Hepatocyte (in vitro differentiated cells): Measurements from ENCODE around the gene DPCD. TPM values are rescaled to one million over a fixed set of nuclear protein-coding genes. Genes with fewer than 3 reads are reported as not detected.
A peak's percentile ranks its signal among the peaks of the same experiment; 100 is the strongest.

Experiments used
- DNase-seq: peaks from one replicate; pipeline ENCODE4 v3.0.0-alpha.2; 2016; ENCODE audit warnings: low spot score
- H2AFZ ChIP-seq: fragments of 200-600 bp; sonication (generic); 2 replicates; pipeline ENCODE4 v1.6.0; 2016; ENCODE audit warnings: antibody characterized with exemption, mild to moderate bottlenecking
- H3K27ac ChIP-seq: fragments of 200-600 bp; sonication (generic); 2 replicates; pipeline ENCODE4 v1.5.1; 2016; ENCODE audit warnings: mild to moderate bottlenecking
- H3K27me3 ChIP-seq: fragments of 200-600 bp; sonication (generic); 2 replicates; pipeline ENCODE4 v1.6.1; 2016
- H3K36me3 ChIP-seq: fragments of 200-600 bp; sonication (generic); replicated peaks from 2 replicates; pipeline ENCODE4 v1.5.1; 2016; ENCODE audit warnings: low read depth; ENCODE audit not compliant: insufficient read depth
- H3K4me1 ChIP-seq: fragments of 200-600 bp; sonication (generic); 2 replicates; pipeline ENCODE4 v1.5.1; 2016; ENCODE audit warnings: mild to moderate bottlenecking, moderate library complexity; ENCODE audit not compliant: insufficient read depth
- H3K4me2 ChIP-seq: fragments of 200-600 bp; sonication (generic); 2 replicates; pipeline ENCODE4 v1.6.0; 2016
- H3K4me3 ChIP-seq: fragments of 200-600 bp; sonication (generic); 2 replicates; pipeline ENCODE4 v1.5.1; 2016; ENCODE audit warnings: mild to moderate bottlenecking
- H3K79me2 ChIP-seq: fragments of 200-600 bp; sonication (generic); 2 replicates; pipeline ENCODE4 v1.6.0; 2017; ENCODE audit warnings: mild to moderate bottlenecking
- H3K9me2 ChIP-seq: fragments of 200-600 bp; sonication (generic); replicated peaks from 2 replicates; pipeline ENCODE4 v1.6.0; 2017; ENCODE audit warnings: mild to moderate bottlenecking; ENCODE audit not compliant: insufficient read depth
- H3K9me3 ChIP-seq: fragments of 200-600 bp; sonication (generic); 2 replicates; pipeline ENCODE4 v1.5.1; 2016; ENCODE audit warnings: low read depth, mild to moderate bottlenecking
- H4K20me1 ChIP-seq: fragments of 200-600 bp; sonication (generic); 2 replicates; pipeline ENCODE4 v1.6.0; 2016; ENCODE audit warnings: mild to moderate bottlenecking; ENCODE audit not compliant: insufficient read depth, poor library complexity, severe bottlenecking
- EZH2 ChIP-seq: fragments of 200-600 bp; sonication (generic); IDR thresholded peaks from 2 replicates; pipeline ENCODE4 v1.6.1; 2016; ENCODE audit warnings: antibody characterized with exemption, mild to moderate bottlenecking, borderline replicate concordance
- EZH2phosphoT487 ChIP-seq: fragments of 200-600 bp; sonication (generic); IDR thresholded peaks from one replicate; pipeline ENCODE4 v1.6.1; 2018; ENCODE audit warnings: antibody characterized with exemption, mild to moderate bottlenecking, low read depth, moderate library complexity; ENCODE audit not compliant: unreplicated experiment, severe bottlenecking
- WGBS: methylation state at CpG from one replicate; pipeline ENCODE4 v1.1.6; 2016; ENCODE audit warnings: low lambda C conversion rate; ENCODE audit errors: missing lambda C conversion rate; 5-methylcytosine and 5-hydroxymethylcytosine counted together
- polyA plus RNA-seq: library from polyadenylated mRNA; unstranded; fragments of >200 nt; fragmentation: Nextera tagmentation; extraction: Ambion mirVana; gene quantifications from 2 replicates; pipeline ENCODE4 v1.2.1, GENCODE V29; 2016
- total RNA-seq: library from RNA; depleted of rRNA; stranded (reverse); fragments of >200 nt; gene quantifications from 2 replicates; pipeline ENCODE4 v1.2.3, GENCODE V29; 2014
- TF ChIP-seq, protein P1 (sequence below): fragments of 200-600 bp; sonication (generic); IDR thresholded peaks from 2 replicates; pipeline ENCODE4 v1.5.1; 2016; ENCODE audit warnings: antibody characterized with exemption, mild to moderate bottlenecking; ENCODE audit not compliant: poor library complexity

DPCD gene
- 24.8 and 27.9 TPM in 2 replicates for total RNA-seq
- polyA plus RNA-seq: 26.5 and 30.1 TPM in 2 replicates

DNA sequence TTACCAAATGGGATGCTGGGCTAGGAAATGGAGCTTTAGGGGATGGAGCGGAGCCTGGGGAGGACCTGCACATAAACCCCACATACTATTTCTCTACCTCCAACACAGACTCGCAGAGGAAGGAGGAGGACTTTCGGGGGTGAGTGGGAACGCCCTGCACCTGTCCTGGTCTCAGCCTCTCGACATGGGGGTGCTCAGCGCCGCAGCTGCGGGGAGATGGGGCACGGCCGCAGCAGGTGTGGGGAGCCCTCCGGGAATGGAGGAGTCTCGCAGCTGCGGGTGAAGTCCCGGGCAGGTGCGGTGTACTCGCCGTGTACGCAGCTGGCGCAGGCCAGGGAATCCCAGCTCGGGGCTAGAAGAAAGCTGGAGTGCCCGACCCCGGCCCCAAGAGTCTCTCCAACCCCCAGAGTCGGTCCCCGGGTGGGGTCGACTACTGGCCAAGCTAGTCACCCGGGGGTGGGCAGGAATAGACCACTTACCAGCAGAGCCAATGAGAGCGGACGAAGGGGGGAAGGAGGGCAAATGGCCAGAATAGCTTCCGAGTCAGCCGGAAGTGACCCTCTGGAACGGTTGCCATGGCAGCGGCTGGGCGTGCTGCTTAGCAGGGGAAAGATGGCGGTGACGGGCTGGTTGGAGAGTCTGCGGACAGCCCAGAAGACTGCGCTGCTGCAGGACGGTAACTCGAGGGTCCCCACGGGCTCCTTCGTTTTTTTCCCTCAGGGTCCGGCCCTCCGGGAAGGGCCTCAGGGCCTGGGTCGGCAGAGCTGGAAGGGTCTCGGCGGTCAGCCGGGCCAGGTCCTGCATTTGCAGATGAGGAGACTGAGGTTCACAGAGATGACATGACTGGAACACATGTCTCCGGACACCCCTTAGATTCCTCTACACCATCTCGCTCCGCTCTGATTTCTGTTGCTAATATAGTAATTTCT is at the start of gene DPCD, which contains the start of gene POLL:
Gene DPCD, plus strand, starts transcription at position 597 of the 929 bp plus-strand sequence. Its CDS starts 16 bp downstream, at position 613.
Gene POLL, minus strand, starts transcription at position 533 of the 929 bp plus-strand sequence. CDS start 897 bp downstream, outside the sequence.
- no peaks in the 10 kb centered on the region for H3K27me3 ChIP-seq
- no peaks in the 10 kb centered on the region for H3K9me3 ChIP-seq
- no peak for TF ChIP-seq EZH2
- TF ChIP-seq, protein P1, sequence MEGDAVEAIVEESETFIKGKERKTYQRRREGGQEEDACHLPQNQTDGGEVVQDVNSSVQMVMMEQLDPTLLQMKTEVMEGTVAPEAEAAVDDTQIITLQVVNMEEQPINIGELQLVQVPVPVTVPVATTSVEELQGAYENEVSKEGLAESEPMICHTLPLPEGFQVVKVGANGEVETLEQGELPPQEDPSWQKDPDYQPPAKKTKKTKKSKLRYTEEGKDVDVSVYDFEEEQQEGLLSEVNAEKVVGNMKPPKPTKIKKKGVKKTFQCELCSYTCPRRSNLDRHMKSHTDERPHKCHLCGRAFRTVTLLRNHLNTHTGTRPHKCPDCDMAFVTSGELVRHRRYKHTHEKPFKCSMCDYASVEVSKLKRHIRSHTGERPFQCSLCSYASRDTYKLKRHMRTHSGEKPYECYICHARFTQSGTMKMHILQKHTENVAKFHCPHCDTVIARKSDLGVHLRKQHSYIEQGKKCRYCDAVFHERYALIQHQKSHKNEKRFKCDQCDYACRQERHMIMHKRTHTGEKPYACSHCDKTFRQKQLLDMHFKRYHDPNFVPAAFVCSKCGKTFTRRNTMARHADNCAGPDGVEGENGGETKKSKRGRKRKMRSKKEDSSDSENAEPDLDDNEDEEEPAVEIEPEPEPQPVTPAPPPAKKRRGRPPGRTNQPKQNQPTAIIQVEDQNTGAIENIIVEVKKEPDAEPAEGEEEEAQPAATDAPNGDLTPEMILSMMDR: no peak
- TF ChIP-seq EZH2phosphoT487: no peak
- H2AFZ ChIP-seq: peak within 1 kb of the TSS; percentile 91
- no peaks in the 10 kb centered on the region for H3K9me2 ChIP-seq
- H4K20me1 ChIP-seq: no peaks in the 10 kb centered on the region
- peak within 1 kb of the TSS; percentile 78 for H3K4me3 ChIP-seq
- H3K36me3 ChIP-seq: no peaks in the 10 kb centered on the region
- 2% methylated on average over 44 of the region's 50 CpGs for WGBS
- H3K27ac ChIP-seq: peak within 1 kb of the TSS; percentile 39
- peaks cover 9% of the 10 kb centered on the region for H3K4me1 ChIP-seq
- DNase-seq: peak; percentile 98
- H3K79me2 ChIP-seq: peaks cover 14% of the 10 kb centered on the region
- H3K4me2 ChIP-seq: peak within 1 kb of the TSS; percentile 98

DNA sequence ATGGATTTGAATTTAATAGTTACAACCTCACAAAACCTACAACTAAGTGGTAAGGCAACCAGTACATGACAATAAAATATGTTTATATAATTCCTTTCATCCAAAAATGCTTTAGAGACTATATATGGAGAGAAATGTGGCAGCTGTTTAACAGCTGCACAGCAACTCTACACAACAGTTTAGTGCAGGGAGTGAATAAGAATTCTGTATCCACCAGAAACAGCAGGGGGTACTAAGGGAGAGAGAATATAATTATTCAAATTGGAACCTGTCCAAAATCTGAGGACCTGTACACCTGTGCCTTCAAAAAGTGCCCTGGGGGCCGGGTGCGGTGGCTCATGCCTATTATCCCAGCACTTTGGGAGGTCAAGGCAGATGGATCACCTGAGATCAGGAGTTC is 49.7 kb upstream of the DPCD start:
- H4K20me1 ChIP-seq: no peaks in the 10 kb centered on the region

DNA sequence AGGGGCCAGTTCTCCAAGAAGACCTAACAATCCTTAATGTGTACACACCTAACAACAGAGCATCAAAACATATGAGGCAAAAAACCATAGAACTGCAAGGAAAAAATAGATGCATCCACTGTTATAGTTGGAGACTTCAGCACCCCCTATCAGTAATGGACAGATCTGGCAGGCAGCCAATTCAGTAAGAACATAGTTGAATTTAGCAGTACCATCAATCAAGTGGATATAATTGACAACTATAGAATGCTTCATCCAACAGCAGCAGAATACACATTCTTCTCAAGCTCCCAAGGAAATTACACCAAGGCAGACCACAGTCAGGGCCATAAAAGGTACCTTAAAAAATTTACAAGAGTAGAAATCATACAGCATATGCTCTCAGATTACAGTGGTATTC is 42.2 kb upstream of the DPCD start:
- no peaks in the 10 kb centered on the region for H3K9me3 ChIP-seq
- H3K36me3 ChIP-seq: no peaks in the 10 kb centered on the region
- no peak overlapping the region for H2AFZ ChIP-seq
- no peaks in the 10 kb centered on the region for H4K20me1 ChIP-seq
- no peaks in the 10 kb centered on the region for H3K4me1 ChIP-seq
- H3K4me3 ChIP-seq: no peak overlapping the region
- H3K27ac ChIP-seq: no peak overlapping the region
- no peaks in the 10 kb centered on the region for H3K9me2 ChIP-seq
- DNase-seq: no peak
- H3K27me3 ChIP-seq: no peaks in the 10 kb centered on the region
- TF ChIP-seq EZH2: no peak
- TF ChIP-seq, protein P1: no peak
- TF ChIP-seq EZH2phosphoT487: no peak
- H3K4me2 ChIP-seq: no peak overlapping the region
- H3K79me2 ChIP-seq: no peaks in the 10 kb centered on the region

More for the DNA sequence above, 49.7 kb upstream of the DPCD start:
- no peak overlapping the region for H2AFZ ChIP-seq
- no peak overlapping the region for H3K27ac ChIP-seq
- no peak for DNase-seq
- no peaks in the 10 kb centered on the region for H3K36me3 ChIP-seq
- no peaks in the 10 kb centered on the region for H3K9me2 ChIP-seq
- no peaks in the 10 kb centered on the region for H3K4me1 ChIP-seq
- H3K4me3 ChIP-seq: no peak overlapping the region
- no peaks in the 10 kb centered on the region for H3K27me3 ChIP-seq
- H3K4me2 ChIP-seq: no peak overlapping the region
- no peak for TF ChIP-seq EZH2phosphoT487
- no peak for TF ChIP-seq EZH2
- TF ChIP-seq, protein P1: no peak
- H3K79me2 ChIP-seq: no peaks in the 10 kb centered on the region
- WGBS: 98% methylated on average over 2 of the region's 2 CpGs
- no peaks in the 10 kb centered on the region for H3K9me3 ChIP-seq
